Measurements from ENCODE around the gene AUP1. TPM values are rescaled to one million over a fixed set of nuclear protein-coding genes. Genes with fewer than 3 reads are reported as not detected.

AUP1 gene
- polyA plus RNA-seq, 1 donor: 145 TPM

DNA sequence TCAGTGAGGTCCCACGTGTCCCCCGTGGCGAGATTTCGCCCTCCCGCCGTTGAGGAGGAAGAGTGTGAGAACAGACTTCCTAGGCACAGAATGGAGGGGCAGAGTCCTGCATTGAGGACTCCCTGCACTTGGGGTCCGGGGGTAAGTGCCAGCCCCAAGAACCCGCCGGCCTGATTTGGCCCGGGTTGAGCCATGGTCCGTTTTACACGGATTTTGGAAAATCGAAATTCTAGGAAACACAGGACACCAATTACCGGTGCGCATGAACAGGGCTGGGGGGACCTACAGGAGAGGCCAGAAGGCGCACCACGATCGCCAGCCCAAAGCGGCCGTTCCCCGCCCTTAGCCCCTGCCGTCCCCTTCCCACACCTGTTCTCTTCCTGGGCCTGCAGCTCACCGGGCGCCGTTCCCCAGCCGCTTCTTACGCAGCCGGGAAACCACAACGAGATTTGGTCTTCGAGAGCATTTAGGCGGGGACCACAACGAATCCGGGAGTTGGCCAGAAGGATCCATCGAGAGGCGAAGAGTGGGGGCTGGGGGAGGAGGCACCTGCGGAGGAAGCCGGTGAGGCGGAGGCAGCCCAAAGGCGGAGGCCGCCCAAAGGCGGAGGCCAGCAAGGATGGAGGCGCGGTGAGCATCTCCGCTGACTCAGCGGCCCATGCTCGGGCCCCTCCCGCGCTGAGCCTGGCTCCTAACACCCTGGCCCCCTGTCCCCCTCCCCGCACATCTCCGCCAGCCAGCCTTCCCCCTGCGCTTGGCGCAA lies 15.7 kb downstream of the AUP1 start:
- Histone ChIP-seq H3K4me3 (ENCODE audit: low read length) (no peak overlapping the region), H3K27me3 (ENCODE audit: control insufficient read depth, insufficient read depth, low read length) (peaks cover 94% of the 10 kb centered on the region), H3K27ac (ENCODE audit: low read length) (peak overlapping the region; percentile 35), H3K9me3 (ENCODE audit: control insufficient read depth, low read depth, low read length) (peaks cover 23% of the 10 kb centered on the region), H3K4me1 (ENCODE audit: control insufficient read depth, insufficient read depth, low read length) (peaks cover 5% of the 10 kb centered on the region), H3K36me3 (ENCODE audit: control insufficient read depth, insufficient read depth, low read length) (no peaks in the 10 kb centered on the region)
- no peak for DNase-seq
- no CpG with 5 or more reads among the region's 52 CpGs for WGBS (ENCODE audit: insufficient coverage, low lambda C conversion rate)

DNA sequence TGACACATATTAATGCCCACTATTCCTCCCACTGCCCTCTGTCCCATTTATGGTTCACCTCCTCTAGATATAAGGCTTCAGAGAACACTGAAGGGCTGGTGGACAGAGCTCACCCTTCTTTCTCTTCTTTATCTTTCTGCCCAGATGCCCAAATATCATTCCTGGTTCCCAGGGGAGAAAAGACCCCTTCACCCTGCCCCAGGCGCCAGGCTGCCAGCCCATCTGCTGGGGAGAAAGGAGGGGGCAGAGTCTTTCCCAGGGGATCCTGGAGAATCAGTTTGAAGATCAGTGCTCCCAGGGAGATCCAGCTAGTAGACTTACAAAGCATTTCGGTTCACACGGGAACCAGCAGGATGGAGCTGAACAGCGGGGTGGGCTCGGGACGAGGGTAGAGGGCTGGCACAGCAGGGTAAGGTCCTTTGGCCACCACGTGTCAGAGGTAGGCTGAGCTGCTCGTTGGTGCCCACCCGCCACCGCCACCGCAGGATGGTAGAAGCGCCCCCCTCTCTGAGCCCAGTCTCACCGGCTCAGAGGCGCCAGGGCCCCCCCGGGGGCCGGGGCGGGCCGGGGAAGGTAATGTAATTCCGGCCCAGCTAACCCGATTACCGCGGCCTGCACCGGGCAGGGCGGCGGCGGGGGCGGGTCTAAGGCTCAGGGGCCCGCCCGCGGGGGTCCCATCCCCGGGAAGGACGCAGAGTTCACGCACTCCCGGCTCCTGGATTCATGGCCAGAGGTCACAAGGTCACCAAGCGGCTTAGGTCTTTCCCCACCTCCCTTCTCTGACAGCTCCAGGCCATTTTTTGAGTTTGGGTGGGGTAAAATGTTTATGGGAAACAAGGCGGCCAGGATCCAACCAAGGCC lies 16.5 kb downstream of the AUP1 start:
- WGBS (ENCODE audit: insufficient coverage, low lambda C conversion rate): no CpG with 5 or more reads among the region's 36 CpGs
- peaks cover 92% of the 10 kb centered on the region for H3K27me3 ChIP-seq (ENCODE audit: control insufficient read depth, insufficient read depth, low read length)
- H3K4me1 ChIP-seq (ENCODE audit: control insufficient read depth, insufficient read depth, low read length): peaks cover 9% of the 10 kb centered on the region
- no peak overlapping the region for H3K27ac ChIP-seq (ENCODE audit: low read length)
- no peak overlapping the region for H3K4me3 ChIP-seq (ENCODE audit: low read length)
- no peaks in the 10 kb centered on the region for H3K36me3 ChIP-seq (ENCODE audit: control insufficient read depth, insufficient read depth, low read length)
- no peak for DNase-seq
- peaks cover 23% of the 10 kb centered on the region for H3K9me3 ChIP-seq (ENCODE audit: control insufficient read depth, low read depth, low read length)

DNA sequence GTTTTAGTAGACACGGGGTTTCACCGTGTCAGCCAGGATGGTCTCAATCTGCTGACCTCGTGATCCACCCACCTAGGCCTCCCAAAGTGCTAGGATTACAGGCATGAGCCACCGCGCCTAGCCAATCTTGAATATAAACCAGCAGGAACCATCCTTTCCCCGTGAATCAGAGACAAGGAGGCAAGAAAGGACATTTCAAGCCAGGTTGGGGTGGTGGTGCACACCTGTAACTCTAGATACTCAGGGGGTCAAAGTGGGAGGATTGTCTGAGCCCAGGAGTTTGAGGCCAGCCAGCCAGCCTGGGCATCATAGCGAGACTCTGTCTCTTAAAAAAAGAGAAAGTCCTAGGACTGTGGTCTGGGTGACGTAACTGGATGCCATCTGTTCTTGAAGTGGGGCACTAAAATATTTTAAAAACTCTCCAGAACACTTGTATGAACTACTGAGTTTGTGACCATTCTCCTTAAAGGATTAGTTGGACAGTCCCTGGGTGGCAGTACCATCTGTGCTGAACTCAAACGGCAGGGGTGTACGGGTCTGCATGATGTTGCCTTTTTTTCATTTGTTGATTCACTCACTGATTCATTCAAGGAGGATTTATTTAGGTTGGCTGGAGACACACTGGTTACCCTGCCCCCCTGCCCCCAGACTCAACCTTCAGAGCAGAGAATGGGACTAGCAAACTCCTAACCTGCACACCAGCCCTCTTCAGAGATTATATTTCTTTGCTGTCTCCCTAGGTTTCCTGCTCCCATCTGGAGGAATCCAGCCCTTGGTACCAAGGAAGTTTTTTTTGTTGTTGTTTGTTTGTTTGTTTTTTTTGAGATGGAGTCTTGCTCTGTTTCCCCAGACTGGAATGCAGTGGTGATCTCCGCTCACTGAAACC lies 18.2 kb downstream of the AUP1 start:
- DNase-seq: no peak
- Histone ChIP-seq H3K4me1 (ENCODE audit: control insufficient read depth, insufficient read depth, low read length) (peaks cover 9% of the 10 kb centered on the region), H3K36me3 (ENCODE audit: control insufficient read depth, insufficient read depth, low read length) (no peaks in the 10 kb centered on the region), H3K27ac (ENCODE audit: low read length) (no peak overlapping the region), H3K27me3 (ENCODE audit: control insufficient read depth, insufficient read depth, low read length) (peaks cover 78% of the 10 kb centered on the region), H3K4me3 (ENCODE audit: low read length) (no peak overlapping the region), H3K9me3 (ENCODE audit: control insufficient read depth, low read depth, low read length) (peaks cover 19% of the 10 kb centered on the region)
- WGBS (ENCODE audit: insufficient coverage, low lambda C conversion rate): no CpG with 5 or more reads among the region's 11 CpGs

DNA sequence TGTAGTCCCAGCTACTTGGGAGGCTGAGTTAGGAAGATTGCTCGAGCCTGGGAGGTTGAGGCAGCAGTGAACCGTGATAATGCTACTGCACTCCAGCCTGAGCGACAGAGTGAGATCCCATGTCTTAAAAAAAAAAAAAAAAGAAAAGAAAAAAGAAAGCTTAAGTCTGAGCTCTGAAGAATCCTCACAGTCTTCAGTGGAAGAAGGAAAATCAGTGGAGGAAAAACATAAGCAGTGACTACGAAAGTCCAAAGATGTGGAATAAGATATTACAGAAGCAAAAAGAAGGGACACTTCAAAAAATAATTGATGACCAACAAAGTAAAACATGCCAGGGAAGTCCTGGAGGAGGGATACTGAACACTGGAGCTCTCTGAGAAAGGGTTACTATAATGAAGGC lies 19.2 kb downstream of the AUP1 start:
- no peak overlapping the region for H3K4me3 ChIP-seq (ENCODE audit: low read length)
- peaks cover 67% of the 10 kb centered on the region for H3K27me3 ChIP-seq (ENCODE audit: control insufficient read depth, insufficient read depth, low read length)
- peaks cover 14% of the 10 kb centered on the region for H3K9me3 ChIP-seq (ENCODE audit: control insufficient read depth, low read depth, low read length)
- 89% methylated on average over 4 of the region's 4 CpGs for WGBS (ENCODE audit: insufficient coverage, low lambda C conversion rate)
- DNase-seq: no peak
- no peak overlapping the region for H3K27ac ChIP-seq (ENCODE audit: low read length)
- peaks cover 8% of the 10 kb centered on the region for H3K36me3 ChIP-seq (ENCODE audit: control insufficient read depth, insufficient read depth, low read length)
- H3K4me1 ChIP-seq (ENCODE audit: control insufficient read depth, insufficient read depth, low read length): peaks cover 17% of the 10 kb centered on the region

- no CpG with 5 or more reads among the region's 38 CpGs for WGBS (ENCODE audit: insufficient coverage, low lambda C conversion rate)
- peaks cover 29% of the 10 kb centered on the region for H3K4me1 ChIP-seq (ENCODE audit: control insufficient read depth, insufficient read depth, low read length)
- H3K9me3 ChIP-seq (ENCODE audit: control insufficient read depth, low read depth, low read length): peaks cover 1% of the 10 kb centered on the region
- H3K27me3 ChIP-seq (ENCODE audit: control insufficient read depth, insufficient read depth, low read length): peaks cover 46% of the 10 kb centered on the region
- H3K4me3 ChIP-seq (ENCODE audit: low read length): peak overlapping the region; percentile 79
- peak overlapping the region; percentile 91 for H3K27ac ChIP-seq (ENCODE audit: low read length)
- H3K36me3 ChIP-seq (ENCODE audit: control insufficient read depth, insufficient read depth, low read length): peaks cover 16% of the 10 kb centered on the region
- DNase-seq: peak; percentile 32 to 63
These were observed 21.5 kb downstream of the AUP1 start for GRCh38 chr2:74507926-74508520.

DNA sequence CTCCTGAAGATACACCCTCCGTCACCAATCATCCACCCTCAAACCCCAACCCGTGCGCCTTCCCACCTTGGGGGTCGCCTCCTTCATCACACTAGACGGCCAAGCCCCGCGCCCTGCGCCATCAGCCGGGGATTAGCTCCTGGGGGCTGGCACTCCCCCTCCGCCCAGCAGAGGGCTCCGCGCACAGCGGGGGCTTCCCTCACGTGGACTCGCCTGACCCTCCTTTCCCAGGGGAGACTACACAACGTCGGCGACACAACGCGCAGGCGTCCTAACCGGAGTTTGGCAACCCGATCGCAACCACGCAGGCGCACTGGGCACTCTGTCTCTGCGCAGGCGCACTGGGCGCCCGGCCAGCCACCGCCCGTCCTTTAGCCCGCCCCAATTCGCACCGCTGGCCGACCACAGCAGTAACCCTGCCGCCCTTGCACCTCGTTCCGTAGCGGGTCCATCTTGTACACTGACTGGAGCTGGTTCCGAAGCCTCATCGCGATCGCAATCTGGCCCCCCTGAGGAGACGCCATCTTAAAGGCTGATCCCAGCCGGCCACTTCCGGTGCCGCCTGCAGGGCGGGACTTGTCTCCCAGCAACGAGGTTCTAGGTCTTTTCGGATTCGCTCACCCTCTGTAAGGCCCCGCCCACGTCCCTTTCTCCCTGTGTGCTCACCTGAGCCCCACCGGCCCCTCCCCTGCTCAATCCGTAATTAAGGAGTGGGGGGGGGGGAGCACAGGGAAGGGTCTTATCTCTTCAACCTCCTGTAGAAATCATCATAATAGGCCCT lies 22.2 kb downstream of the AUP1 start, which contains the start of gene PCGF1:
Gene PCGF1, minus strand, starts transcription at position 551 of the 781 bp plus-strand sequence. Its CDS starts 27 bp downstream, at position 524.
- no CpG with 5 or more reads among the region's 56 CpGs for WGBS (ENCODE audit: insufficient coverage, low lambda C conversion rate)
- Histone ChIP-seq H3K27ac (ENCODE audit: low read length) (peak within 1 kb of the TSS; percentile 91), H3K4me1 (ENCODE audit: control insufficient read depth, insufficient read depth, low read length) (peaks cover 29% of the 10 kb centered on the region), H3K27me3 (ENCODE audit: control insufficient read depth, insufficient read depth, low read length) (peaks cover 47% of the 10 kb centered on the region), H3K9me3 (ENCODE audit: control insufficient read depth, low read depth, low read length) (peaks cover 3% of the 10 kb centered on the region), H3K4me3 (ENCODE audit: low read length) (peak within 1 kb of the TSS; percentile 79), H3K36me3 (ENCODE audit: control insufficient read depth, insufficient read depth, low read length) (peaks cover 16% of the 10 kb centered on the region)
- DNase-seq: peak; percentile 98

DNA sequence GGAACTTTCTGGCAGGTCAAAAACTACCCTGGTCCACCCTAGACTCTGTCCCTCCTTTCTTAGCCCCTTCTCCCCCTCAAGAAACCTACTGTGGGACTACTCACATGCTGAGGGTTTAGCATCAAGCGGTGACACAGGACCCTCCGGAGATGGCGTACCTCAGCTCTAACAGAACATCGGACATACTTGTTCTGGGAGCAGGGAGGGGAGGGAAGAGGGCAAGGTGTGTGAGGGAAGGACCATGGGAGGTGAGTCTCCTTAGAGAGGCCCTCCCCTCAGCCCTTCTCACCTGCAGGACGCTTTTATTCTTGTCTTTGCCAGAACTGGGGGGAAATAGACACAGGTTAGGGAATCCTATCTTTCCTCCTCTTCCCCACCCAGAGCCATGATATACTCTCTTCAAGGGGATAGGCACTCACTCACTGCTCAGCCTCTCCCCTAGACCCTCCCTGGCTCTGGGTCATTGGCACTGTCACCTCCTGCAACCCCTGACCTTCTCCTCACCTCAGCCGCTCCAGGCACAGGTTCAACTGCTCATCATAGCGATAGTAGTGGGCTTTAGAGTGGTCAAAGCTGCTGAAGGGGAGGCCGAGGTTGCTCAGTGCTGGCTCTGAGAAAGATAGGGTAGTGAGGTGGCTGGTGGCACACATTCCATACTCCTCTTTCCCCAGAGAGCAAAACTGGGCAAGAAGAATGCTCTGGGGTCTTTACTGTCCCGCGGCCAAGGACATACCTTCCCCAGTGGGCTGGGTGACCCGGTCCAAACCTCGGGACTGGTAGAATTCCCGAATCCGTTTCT lies 23.9 kb downstream of the AUP1 start:
- Histone ChIP-seq H3K4me1 (ENCODE audit: control insufficient read depth, insufficient read depth, low read length) (peaks cover 33% of the 10 kb centered on the region), H3K27me3 (ENCODE audit: control insufficient read depth, insufficient read depth, low read length) (peaks cover 41% of the 10 kb centered on the region)
- DNase-seq: no peak

GRCh38 chr2:74504591-74504990 lies 24.9 kb downstream of the AUP1 start:
- peaks cover 41% of the 10 kb centered on the region for H3K27me3 ChIP-seq (ENCODE audit: control insufficient read depth, insufficient read depth, low read length)
- H3K36me3 ChIP-seq (ENCODE audit: control insufficient read depth, insufficient read depth, low read length): peaks cover 16% of the 10 kb centered on the region
- peak overlapping the region; percentile 74 for H3K4me3 ChIP-seq (ENCODE audit: low read length)
- H3K4me1 ChIP-seq (ENCODE audit: control insufficient read depth, insufficient read depth, low read length): peaks cover 33% of the 10 kb centered on the region
- no peak for DNase-seq
- peaks cover 3% of the 10 kb centered on the region for H3K9me3 ChIP-seq (ENCODE audit: control insufficient read depth, low read depth, low read length)
- peak overlapping the region; percentile 97 for H3K27ac ChIP-seq (ENCODE audit: low read length)
- WGBS (ENCODE audit: insufficient coverage, low lambda C conversion rate): no CpG with 5 or more reads among the region's 3 CpGs

More for the DNA sequence above, 23.9 kb downstream of the AUP1 start:
- Histone ChIP-seq H3K27ac (ENCODE audit: low read length) (no peak overlapping the region), H3K4me3 (ENCODE audit: low read length) (peak overlapping the region; percentile 7), H3K9me3 (ENCODE audit: control insufficient read depth, low read depth, low read length) (peaks cover 3% of the 10 kb centered on the region), H3K36me3 (ENCODE audit: control insufficient read depth, insufficient read depth, low read length) (peaks cover 16% of the 10 kb centered on the region)
- WGBS (ENCODE audit: insufficient coverage, low lambda C conversion rate): no CpG with 5 or more reads among the region's 14 CpGs
